MCF 10A (cell line): ENCODE data around the gene BBS12. TPM values are rescaled to one million over a fixed set of nuclear protein-coding genes. Genes with fewer than 3 reads are reported as not detected.

ENCODE experiments used
- BruUV-seq: library from RNA; stranded (reverse); fragments of 400-500 nt; replicated peaks from 2 replicates; lab custom pipeline; 2021; lab: Mats Ljungman, UMichigan
- CTCF ChIA-PET: fragments of 300-600 bp; sonication (Branson Sonifier 250); formaldehyde crosslinking; extraction: SDS; loops from one replicate; lab custom pipeline; 2021; ENCODE audit warnings: antibody characterized with exemption, inconsistent platforms; lab: Yijun Ruan, JAX
- POLR2A ChIA-PET: fragments of 300-600, 350-650 bp; sonication (Branson Sonifier 250); formaldehyde crosslinking; extraction: SDS; loops from one replicate; lab custom pipeline; 2020; ENCODE audit warnings: antibody characterized with exemption, inconsistent platforms; lab: Yijun Ruan, JAX
- DNase-seq: peaks from one replicate; pipeline ENCODE4 v3.0.0-alpha.2; 2018; ENCODE audit not compliant: unreplicated experiment
- H3K27ac Mint-ChIP-seq: one replicate; pipeline ENCODE4 v1.8.0; 2022; ENCODE audit warnings: mild to moderate bottlenecking, low read depth, mixed read lengths; ENCODE audit not compliant: unreplicated experiment
- H3K27me3 Mint-ChIP-seq: one replicate; pipeline ENCODE4 v1.8.0; 2022; ENCODE audit warnings: mixed read lengths; ENCODE audit not compliant: insufficient read depth, unreplicated experiment
- H3K36me3 Mint-ChIP-seq: one replicate; pipeline ENCODE4 v1.8.0; 2022; ENCODE audit warnings: mild to moderate bottlenecking, moderate library complexity, mixed read lengths; ENCODE audit not compliant: insufficient read depth, unreplicated experiment
- H3K4me1 Mint-ChIP-seq: one replicate; pipeline ENCODE4 v1.8.0; 2022; ENCODE audit warnings: mixed read lengths; ENCODE audit not compliant: insufficient read depth, unreplicated experiment
- H3K4me3 Mint-ChIP-seq: one replicate; pipeline ENCODE4 v1.8.0; 2022; ENCODE audit warnings: mild to moderate bottlenecking, moderate library complexity, mixed read lengths; ENCODE audit not compliant: unreplicated experiment
- H3K9me3 Mint-ChIP-seq: one replicate; pipeline ENCODE4 v1.8.0; 2022; ENCODE audit warnings: mixed read lengths; ENCODE audit not compliant: unreplicated experiment
- CTCF ChIP-seq: fragments of 200-600 bp; IDR thresholded peaks from one replicate; pipeline ENCODE4 v1.8.0; 2022; ENCODE audit warnings: antibody characterized with exemption, mild to moderate bottlenecking; ENCODE audit not compliant: unreplicated experiment
- intact Hi-C: fragments of 100-400 bp; cut with micrococcal nuclease; formaldehyde crosslinking; loops from 2 replicates; pipeline ENCODE4 v1.14.1; 2022
- total RNA-seq: library from RNA; stranded (reverse); gene quantifications from 2 replicates; pipeline ENCODE4 v1.2.3, GENCODE V29; 2022

BBS12 gene
- total RNA-seq, 1 experiment from 2014 or later, result 4.7 TPM

- BruUV-seq, result no TSS peak
- H3K4me3 Mint-ChIP-seq, result no peak overlapping the region
- DNase-seq, result no peak
- H3K27me3 Mint-ChIP-seq, result no peaks in the 10 kb centered on the region
- peaks cover 23% of the 10 kb centered on the region for H3K4me1 Mint-ChIP-seq
- intact Hi-C loops, result loop anchor here (5.0 kb wide), 1 partner anchor 142 kb away; no protein-coding TSS in a partner anchor
- CTCF ChIA-PET, result interaction anchor here (0.6 to 6.9 kb wide), 9 partner anchors 12 to 167 kb away, joined by 3 to 134 read pairs (median 4); partner anchors contain the start of gene NUDT6
- TF ChIP-seq CTCF, result no peak
- H3K36me3 Mint-ChIP-seq, result no peaks in the 10 kb centered on the region
- peaks cover 12% of the 10 kb centered on the region for H3K9me3 Mint-ChIP-seq
- POLR2A ChIA-PET, result interaction anchor here (0.7 to 4.3 kb wide), 8 partner anchors 10 to 1070 kb away, joined by 3 to 28 read pairs (median 3); partner anchors contain the start of gene NUDT6
- H3K27ac Mint-ChIP-seq, result no peak overlapping the region
Measured at GRCh38 chr4:122755675-122756074, 23.2 kb downstream of the BBS12 start.

- Mint-ChIP-seq H3K4me3 (no peak overlapping the region), H3K36me3 (peaks cover 2% of the 10 kb centered on the region), H3K9me3 (no peaks in the 10 kb centered on the region), H3K27me3 (no peaks in the 10 kb centered on the region), H3K27ac (peak overlapping the region; percentile 56), H3K4me1 (peaks cover 23% of the 10 kb centered on the region)
- POLR2A ChIA-PET, result interaction anchor here (0.6 to 4.3 kb wide), 10 partner anchors 26 to 172 kb away, joined by 3 to 28 read pairs (median 7); partner anchors contain the start of genes BBS12 and NUDT6
- intact Hi-C loops, result loop anchor here (1.0 to 5.0 kb wide), 4 partner anchors 70 to 156 kb away; no protein-coding TSS in a partner anchor
- CTCF ChIA-PET, result interaction anchor here (0.6 to 6.9 kb wide), 43 partner anchors 8 to 180 kb away, joined by 3 to 134 read pairs (median 4); partner anchors contain the start of gene NUDT6
- BruUV-seq, result no TSS peak
- DNase-seq, result peak; percentile 51
- TF ChIP-seq CTCF, result peak; percentile 63
Measured at GRCh38 chr4:122758033-122758432, 25.5 kb downstream of the BBS12 start.

- intact Hi-C loops, result loop anchor here (5.0 kb wide), 1 partner anchor 138 kb away; no protein-coding TSS in a partner anchor
- Mint-ChIP-seq H3K27me3 (no peaks in the 10 kb centered on the region), H3K9me3 (no peaks in the 10 kb centered on the region), H3K4me3 (no peak overlapping the region), H3K4me1 (peaks cover 34% of the 10 kb centered on the region), H3K27ac (peak overlapping the region; percentile 79), H3K36me3 (peaks cover 7% of the 10 kb centered on the region)
- peak; percentile 42 for TF ChIP-seq CTCF
- ChIA-PET POLR2A (interaction anchor here (0.6 to 1.4 kb wide), 5 partner anchors 17 to 155 kb away, joined by 3 to 8 read pairs (median 3); no protein-coding TSS in a partner anchor), CTCF (interaction anchor here (0.5 to 6.9 kb wide), 12 partner anchors 14 to 1475 kb away, joined by 3 to 134 read pairs (median 7); no protein-coding TSS in a partner anchor)
- BruUV-seq, result no TSS peak
- DNase-seq, result no peak
Measured at GRCh38 chr4:122759639-122760310, 27.3 kb downstream of the BBS12 start.

GRCh38 chr4:122762520-122762919 is 30.0 kb downstream of the BBS12 start:
- H3K4me1 Mint-ChIP-seq, result peaks cover 32% of the 10 kb centered on the region
- H3K4me3 Mint-ChIP-seq, result no peak overlapping the region
- H3K9me3 Mint-ChIP-seq, result no peaks in the 10 kb centered on the region
- no TSS peak for BruUV-seq
- ChIA-PET CTCF (no interaction called here), POLR2A (interaction anchor here (1.1 to 3.7 kb wide), 2 partner anchors 15 to 160 kb away, joined by 4 to 32 read pairs; partner anchors contain the start of gene NUDT6)
- peaks cover 7% of the 10 kb centered on the region for H3K36me3 Mint-ChIP-seq
- peak overlapping the region; percentile 54 for H3K27ac Mint-ChIP-seq
- no peak for TF ChIP-seq CTCF
- no peaks in the 10 kb centered on the region for H3K27me3 Mint-ChIP-seq
- intact Hi-C loops, result no loop called here
- no peak for DNase-seq
